Mesenchymal stem cell (in vitro differentiated cells and primary cell): ENCODE measurements around the gene TBC1D22A.
A peak's percentile ranks its signal among the peaks of the same experiment; 100 is the strongest.

Experiments
- DNase-seq: peaks from one replicate; pipeline ENCODE4 v3.0.0-alpha.2; 2013
- H2AFZ ChIP-seq: one replicate; pipeline ENCODE4 v1.6.1; 2013; ENCODE audit warnings: low read depth, mild to moderate bottlenecking, control low read depth, inconsistent platforms, low read length, moderate library complexity
- H2AK5ac ChIP-seq: 2 replicates; pipeline ENCODE4 v1.6.1; 2013; ENCODE audit warnings: low read length, moderate library complexity, mild to moderate bottlenecking, inconsistent platforms; ENCODE audit not compliant: severe bottlenecking
- H2BK120ac ChIP-seq: one replicate; pipeline ENCODE4 v1.6.1; 2013; ENCODE audit warnings: low read depth, mild to moderate bottlenecking, inconsistent platforms, low read length, moderate library complexity
- H2BK12ac ChIP-seq, 2 experiments: one replicate each; pipeline ENCODE4 v1.6.1; 2013; ENCODE audit warnings: inconsistent platforms in 2 of 2, low read length in 2 of 2, mild to moderate bottlenecking in 2 of 2, moderate library complexity in 2 of 2, control low read depth in 1 of 2
- H2BK15ac ChIP-seq: one replicate; pipeline ENCODE4 v1.6.1; 2013; ENCODE audit warnings: mild to moderate bottlenecking, low read depth, inconsistent platforms; ENCODE audit not compliant: poor library complexity, severe bottlenecking
- H2BK5ac ChIP-seq: 2 replicates; pipeline ENCODE4 v1.6.1; 2013; ENCODE audit warnings: low read depth, mild to moderate bottlenecking, low read length, control low read depth, inconsistent platforms; ENCODE audit not compliant: poor library complexity, severe bottlenecking
- H3K14ac ChIP-seq, 2 experiments: one replicate each; pipeline ENCODE4 v1.6.1; 2013; ENCODE audit warnings: inconsistent platforms in 2 of 2, low read length in 2 of 2, control low read depth in 1 of 2, mild to moderate bottlenecking in 1 of 2, moderate library complexity in 1 of 2
- H3K18ac ChIP-seq, 2 experiments: one replicate each; pipeline ENCODE4 v1.6.1; 2013; ENCODE audit warnings: inconsistent platforms in 2 of 2, low read length in 2 of 2, control low read depth in 1 of 2, low read depth in 1 of 2, mild to moderate bottlenecking in 1 of 2
- H3K23ac ChIP-seq, 2 experiments: one replicate each; pipeline ENCODE4 v1.6.1; 2013; ENCODE audit warnings: inconsistent platforms in 2 of 2, low read length in 2 of 2, mild to moderate bottlenecking in 2 of 2, moderate library complexity in 2 of 2, control low read depth in 1 of 2
- H3K27ac ChIP-seq: 2 replicates; pipeline ENCODE4 v1.5.1; 2013; ENCODE audit warnings: mild to moderate bottlenecking, moderate library complexity, low read length, control low read depth, inconsistent platforms; ENCODE audit not compliant: poor library complexity, severe bottlenecking
- H3K27me3 ChIP-seq, 2 experiments: 2 replicates each; pipeline versions ENCODE4 v1.6.1 to v1.7.0; 2013; ENCODE audit warnings: low read length in 2 of 2, mild to moderate bottlenecking in 2 of 2, moderate library complexity in 2 of 2, control low read depth in 1 of 2, inconsistent platforms in 1 of 2; ENCODE audit not compliant: control insufficient read depth in 1 of 2, insufficient read depth in 1 of 2
- H3K36me3 ChIP-seq, 2 experiments: 2 replicates each; pipeline versions ENCODE4 v1.6.1 to v1.7.0; 2013; ENCODE audit warnings: low read length in 2 of 2, control low read depth in 1 of 2, inconsistent platforms in 1 of 2, low read depth in 1 of 2, mild to moderate bottlenecking in 1 of 2; ENCODE audit not compliant: insufficient read depth in 2 of 2, control insufficient read depth in 1 of 2
- H3K4ac ChIP-seq, 2 experiments: one replicate each; pipeline ENCODE4 v1.6.1; 2013; ENCODE audit warnings: inconsistent platforms in 2 of 2, low read length in 2 of 2, mild to moderate bottlenecking in 2 of 2, moderate library complexity in 2 of 2, control low read depth in 1 of 2, low read depth in 1 of 2
- H3K4me1 ChIP-seq: 2 replicates; pipeline ENCODE4 v1.6.1; 2013; ENCODE audit warnings: low read depth, low read length, control low read depth; ENCODE audit not compliant: control insufficient read depth, insufficient read depth
- H3K4me2 ChIP-seq: 2 replicates; pipeline ENCODE4 v1.6.1; 2013; ENCODE audit warnings: low read length, mild to moderate bottlenecking, inconsistent platforms; ENCODE audit not compliant: poor library complexity, severe bottlenecking
- H3K4me3 ChIP-seq, 2 experiments: 2 replicates each; pipeline versions ENCODE4 v1.5.1 to v1.7.0; 2013; ENCODE audit warnings: low read length in 2 of 2, mild to moderate bottlenecking in 2 of 2, control low read depth in 1 of 2, low read depth in 1 of 2; ENCODE audit not compliant: insufficient read depth in 1 of 2
- H3K79me1 ChIP-seq: replicated peaks from 2 replicates; pipeline ENCODE4 v1.6.1; 2013; ENCODE audit warnings: mild to moderate bottlenecking, control low read depth, low read length, inconsistent platforms; ENCODE audit not compliant: poor library complexity, severe bottlenecking
- H3K9ac ChIP-seq: 2 replicates; pipeline ENCODE4 v1.7.0; 2013; ENCODE audit warnings: mild to moderate bottlenecking, low read length, moderate library complexity
- H3K9me3 ChIP-seq: 2 replicates; pipeline ENCODE4 v1.7.0; 2013; ENCODE audit warnings: mild to moderate bottlenecking, low read length; ENCODE audit not compliant: control insufficient read depth
- H4K8ac ChIP-seq: one replicate; pipeline ENCODE4 v1.6.1; 2013; ENCODE audit warnings: inconsistent platforms, mild to moderate bottlenecking, low read length, moderate library complexity
- H4K91ac ChIP-seq: one replicate; pipeline ENCODE4 v1.6.1; 2013; ENCODE audit warnings: mild to moderate bottlenecking, low read length, inconsistent platforms
- WGBS: methylation state at CpG from one replicate; pipeline ENCODE4 v1.1.7; 2013; ENCODE audit warnings: mixed read lengths; 5-methylcytosine and 5-hydroxymethylcytosine counted together

TBC1D22A gene

GRCh38 chr22:46974077-46974476 lies 211.6 kb downstream of the TBC1D22A start:
- Histone ChIP-seq H2AFZ (no peak overlapping the region), H3K27me3 (no peaks in the 10 kb centered on the region), H2AK5ac (no peak overlapping the region), H4K8ac (no peak overlapping the region), H3K18ac (no peak overlapping the region), H2BK120ac (no peak overlapping the region), H3K23ac (no peak overlapping the region), H3K9ac (no peak overlapping the region), H4K91ac (no peak overlapping the region), H2BK5ac (no peak overlapping the region), H2BK15ac (no peak overlapping the region), H3K4me3 (no peak overlapping the region), H3K36me3 (peaks cover 26 to 38% of the 10 kb centered on the region in 2 experiments), H3K4ac (no peak overlapping the region), H3K14ac (no peak overlapping the region), H2BK12ac (no peak overlapping the region), H3K4me1 (peaks cover 28% of the 10 kb centered on the region), H3K9me3 (no peaks in the 10 kb centered on the region), H3K27ac (no peak overlapping the region), H3K4me2 (no peak overlapping the region), H3K79me1 (peaks cover 51% of the 10 kb centered on the region)
- no peak for DNase-seq
- WGBS = 96% methylated on average over 20 of the region's 20 CpGs

DNA sequence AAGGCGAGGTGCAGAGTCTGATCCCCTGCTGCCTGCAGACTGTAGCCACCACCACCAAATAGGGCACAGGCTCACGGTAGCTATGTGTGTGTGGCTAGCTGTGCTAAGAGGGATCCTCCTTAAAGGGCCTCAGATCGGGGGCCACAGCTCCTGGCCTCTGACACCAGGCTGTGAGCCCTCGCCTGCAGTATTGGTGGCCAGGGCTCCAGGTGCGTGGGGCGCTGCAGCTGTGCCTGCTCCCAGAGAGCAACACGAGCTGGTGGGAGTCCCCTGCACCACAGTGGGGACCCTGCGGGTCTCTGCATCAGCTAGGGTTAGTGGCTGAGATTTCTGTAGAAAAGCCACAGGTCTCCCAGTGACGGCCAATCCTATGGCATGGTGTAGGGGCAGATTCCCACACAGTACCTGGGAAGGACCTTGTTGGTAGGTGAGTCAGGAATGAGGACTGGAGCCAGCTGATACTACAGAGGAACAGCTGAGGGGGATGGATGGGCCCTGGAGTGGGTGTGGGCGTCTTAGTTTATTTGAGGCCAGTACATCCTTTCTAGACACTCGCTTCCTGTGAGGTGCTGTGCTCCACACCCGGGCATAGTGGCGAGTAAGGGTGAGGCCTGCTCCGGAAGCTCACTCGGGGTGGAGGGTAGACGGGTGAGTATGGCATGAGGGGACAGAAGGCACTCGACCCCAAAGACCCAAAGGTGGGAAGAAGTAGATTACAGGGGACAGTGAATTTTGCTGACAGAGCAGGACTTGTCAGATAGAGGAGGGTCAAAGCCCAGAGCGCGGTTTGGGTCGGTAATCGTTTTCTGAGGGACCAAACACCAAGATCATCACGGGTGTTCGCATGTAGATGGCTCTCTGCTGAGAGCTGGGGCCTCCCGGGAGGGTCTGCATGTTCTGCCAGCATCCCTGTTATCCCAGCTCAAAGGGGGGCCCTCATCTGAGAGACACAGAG lies 212.5 kb downstream of the TBC1D22A start:
- H3K23ac ChIP-seq = no peak overlapping the region
- H3K27ac ChIP-seq = no peak overlapping the region
- no peak overlapping the region for H2AK5ac ChIP-seq
- H3K36me3 ChIP-seq = peaks cover 34 to 45% of the 10 kb centered on the region in 2 experiments
- no peak overlapping the region for H3K4me3 ChIP-seq
- H3K4me1 ChIP-seq = peaks cover 28% of the 10 kb centered on the region
- H2BK15ac ChIP-seq = no peak overlapping the region
- H3K9me3 ChIP-seq = no peaks in the 10 kb centered on the region
- no peak overlapping the region for H2BK12ac ChIP-seq
- no peak overlapping the region for H3K4ac ChIP-seq
- H3K18ac ChIP-seq = no peak overlapping the region
- H2BK120ac ChIP-seq = no peak overlapping the region
- no peak overlapping the region for H3K9ac ChIP-seq
- H2AFZ ChIP-seq = no peak overlapping the region
- no peak overlapping the region for H3K14ac ChIP-seq
- no peak for DNase-seq
- peaks cover 48% of the 10 kb centered on the region for H3K79me1 ChIP-seq
- H3K27me3 ChIP-seq = no peaks in the 10 kb centered on the region
- peak overlapping the region; percentile 4 for H4K8ac ChIP-seq
- 96% methylated on average over 24 of the region's 24 CpGs for WGBS
- H3K4me2 ChIP-seq = no peak overlapping the region
- no peak overlapping the region for H2BK5ac ChIP-seq
- no peak overlapping the region for H4K91ac ChIP-seq

GRCh38 chr22:46976143-46976542 lies 213.7 kb downstream of the TBC1D22A start:
- Histone ChIP-seq H3K14ac (no peak overlapping the region), H3K4me2 (no peak overlapping the region), H2AFZ (no peak overlapping the region), H3K23ac (no peak overlapping the region), H3K18ac (no peak overlapping the region), H2BK15ac (no peak overlapping the region), H4K91ac (no peak overlapping the region), H2BK12ac (no peak overlapping the region), H3K9ac (no peak overlapping the region), H3K36me3 (peaks cover 34 to 45% of the 10 kb centered on the region in 2 experiments), H2BK120ac (no peak overlapping the region), H3K4ac (no peak overlapping the region), H3K4me1 (peaks cover 22% of the 10 kb centered on the region), H3K27me3 (no peaks in the 10 kb centered on the region), H3K79me1 (peaks cover 39% of the 10 kb centered on the region), H3K27ac (no peak overlapping the region), H2AK5ac (no peak overlapping the region), H2BK5ac (no peak overlapping the region), H3K4me3 (no peak overlapping the region), H3K9me3 (no peaks in the 10 kb centered on the region), H4K8ac (no peak overlapping the region)
- no peak for DNase-seq
- WGBS = 88% methylated on average over 13 of the region's 13 CpGs

DNA sequence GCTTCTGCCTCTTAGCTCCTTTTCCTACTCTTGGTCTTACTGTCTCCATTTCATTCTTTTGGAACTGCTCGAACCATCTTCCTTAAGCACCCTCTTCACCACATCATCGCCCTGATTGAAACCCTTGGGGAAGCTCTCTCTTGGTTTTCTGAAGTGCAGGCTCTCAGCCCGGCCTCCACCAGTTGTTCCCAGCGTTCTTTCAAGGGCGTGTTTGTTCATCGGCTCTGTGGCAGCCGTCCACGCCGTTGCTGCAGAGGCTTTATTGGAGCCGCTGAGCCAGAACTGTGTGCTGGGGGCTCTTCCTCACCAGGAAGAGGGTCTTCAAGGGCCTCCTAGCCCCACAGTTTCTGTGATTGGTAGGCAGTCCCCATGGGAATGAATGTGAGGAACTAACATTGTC lies 214.1 kb downstream of the TBC1D22A start:
- no peak for DNase-seq
- Histone ChIP-seq H3K27me3 (no peaks in the 10 kb centered on the region), H2AK5ac (no peak overlapping the region), H3K4me2 (no peak overlapping the region), H2BK120ac (no peak overlapping the region), H3K4me1 (peaks cover 17% of the 10 kb centered on the region), H3K18ac (no peak overlapping the region), H3K14ac (no peak overlapping the region), H4K91ac (no peak overlapping the region), H3K36me3 (peaks cover 34 to 45% of the 10 kb centered on the region in 2 experiments), H3K4ac (no peak overlapping the region), H3K27ac (no peak overlapping the region), H3K9me3 (no peaks in the 10 kb centered on the region), H2BK12ac (no peak overlapping the region), H4K8ac (no peak overlapping the region), H2BK15ac (no peak overlapping the region), H3K4me3 (no peak overlapping the region), H3K9ac (no peak overlapping the region), H3K23ac (no peak overlapping the region), H3K79me1 (peaks cover 40% of the 10 kb centered on the region), H2AFZ (no peak overlapping the region), H2BK5ac (no peak overlapping the region)
- 99% methylated on average over 10 of the region's 10 CpGs for WGBS
